Thoracic aorta (tissue), 2 donors: ENCODE measurements around the gene ADAMTS13. TPM values are rescaled to one million over a fixed set of nuclear protein-coding genes. Genes with fewer than 3 reads are reported as not detected.

ENCODE experiments used
- ATAC-seq: fragments of 150-250 bp; one replicate; pipeline ENCODE4 v1.8.0; 2017; ENCODE audit warnings: low read depth; ENCODE audit not compliant: insufficient number of reproducible peaks, low FRiP score
- DNase-seq: peaks from one replicate; pipeline ENCODE4 v3.0.0-alpha.2; 2020; ENCODE audit warnings: low spot score
- H3K27ac ChIP-seq, 2 donors: fragments of 200-600 bp; sonication (generic); 1 replicate in 1 of 2; 2 replicates in 1 of 2; pipeline ENCODE4 v1.5.1; 2016; ENCODE audit warnings: mild to moderate bottlenecking in 2 of 2, moderate library complexity in 2 of 2
- H3K27me3 ChIP-seq: fragments of 200-600 bp; sonication (generic); replicated peaks from 2 replicates; pipeline ENCODE4 v1.6.0; 2016; ENCODE audit warnings: mild to moderate bottlenecking; ENCODE audit not compliant: insufficient read depth
- H3K36me3 ChIP-seq: fragments of 200-600 bp; sonication (generic); one replicate; pipeline ENCODE4 v1.5.1; 2016
- H3K4me1 ChIP-seq, 2 donors: fragments of 200-600 bp; sonication (generic); 1 replicate in 1 of 2; 2 replicates in 1 of 2; pipeline versions ENCODE4 v1.5.1 to v1.6.0; 2016; ENCODE audit warnings: low read depth in 2 of 2, mild to moderate bottlenecking in 1 of 2; ENCODE audit not compliant: control insufficient read depth in 1 of 2
- H3K4me3 ChIP-seq: fragments of 200-600 bp; sonication (generic); 2 replicates; pipeline ENCODE4 v1.5.1; 2016; ENCODE audit warnings: mild to moderate bottlenecking
- H3K9me3 ChIP-seq: fragments of 200-600 bp; sonication (generic); 2 replicates; pipeline ENCODE4 v1.5.1; 2016
- CTCF ChIP-seq: fragments of 200-600 bp; sonication (generic); IDR thresholded peaks from one replicate; pipeline ENCODE4 v1.5.1; 2019; ENCODE audit warnings: antibody characterized with exemption
- total RNA-seq, 2 donors: library from RNA; depleted of rRNA; stranded (reverse); fragments of >200 nt; gene quantifications; one replicate each; pipeline versions ENCODE4 v1.1.0 to v1.2.3, GENCODE V29; 2016

The ADAMTS13 gene
- total RNA-seq, 2 donors from 2014 or later, result 1.3 to 6.0 TPM

- DNase-seq, result no peak
- no peaks in the 10 kb centered on the region for H3K9me3 ChIP-seq
- no peaks in the 10 kb centered on the region for H3K4me1 ChIP-seq
- no peak overlapping the region for H3K4me3 ChIP-seq
- no peak for TF ChIP-seq CTCF
- H3K27ac ChIP-seq, result no peak overlapping the region
- no peaks in the 10 kb centered on the region for H3K27me3 ChIP-seq
- no peaks in the 10 kb centered on the region for H3K36me3 ChIP-seq
- ATAC-seq, result no peak
These were observed 19.4 kb downstream of the ADAMTS13 start for GRCh38 chr9:133441571-133441970.

DNA sequence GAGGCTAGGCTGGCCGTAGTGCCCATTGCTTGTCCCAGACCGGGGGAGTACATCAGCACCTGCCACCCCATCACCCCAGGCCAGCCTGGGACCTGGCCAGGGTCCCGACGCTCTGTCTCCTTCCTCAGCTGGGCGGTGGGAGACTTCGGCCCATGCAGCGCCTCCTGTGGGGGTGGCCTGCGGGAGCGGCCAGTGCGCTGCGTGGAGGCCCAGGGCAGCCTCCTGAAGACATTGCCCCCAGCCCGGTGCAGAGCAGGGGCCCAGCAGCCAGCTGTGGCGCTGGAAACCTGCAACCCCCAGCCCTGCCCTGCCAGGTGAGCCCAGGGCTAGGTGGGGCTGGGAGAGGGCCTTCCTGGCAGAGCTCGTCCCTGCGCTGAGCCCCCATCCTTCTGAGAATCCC is 21.1 kb downstream of the ADAMTS13 start:
- ATAC-seq, result no peak
- Histone ChIP-seq H3K9me3 (no peaks in the 10 kb centered on the region), H3K4me3 (no peak overlapping the region), H3K4me1 (no peaks in the 10 kb centered on the region), H3K27ac (no peak overlapping the region), H3K27me3 (no peaks in the 10 kb centered on the region), H3K36me3 (no peaks in the 10 kb centered on the region)
- no peak for TF ChIP-seq CTCF
- DNase-seq, result no peak

GRCh38 chr9:133443982-133444381 is 21.8 kb downstream of the ADAMTS13 start:
- DNase-seq (no peak), ATAC-seq (no peak)
- Histone ChIP-seq H3K4me1 (no peaks in the 10 kb centered on the region), H3K36me3 (no peaks in the 10 kb centered on the region), H3K9me3 (no peaks in the 10 kb centered on the region), H3K4me3 (no peak overlapping the region), H3K27me3 (no peaks in the 10 kb centered on the region), H3K27ac (no peak overlapping the region)
- TF ChIP-seq CTCF, result no peak

DNA sequence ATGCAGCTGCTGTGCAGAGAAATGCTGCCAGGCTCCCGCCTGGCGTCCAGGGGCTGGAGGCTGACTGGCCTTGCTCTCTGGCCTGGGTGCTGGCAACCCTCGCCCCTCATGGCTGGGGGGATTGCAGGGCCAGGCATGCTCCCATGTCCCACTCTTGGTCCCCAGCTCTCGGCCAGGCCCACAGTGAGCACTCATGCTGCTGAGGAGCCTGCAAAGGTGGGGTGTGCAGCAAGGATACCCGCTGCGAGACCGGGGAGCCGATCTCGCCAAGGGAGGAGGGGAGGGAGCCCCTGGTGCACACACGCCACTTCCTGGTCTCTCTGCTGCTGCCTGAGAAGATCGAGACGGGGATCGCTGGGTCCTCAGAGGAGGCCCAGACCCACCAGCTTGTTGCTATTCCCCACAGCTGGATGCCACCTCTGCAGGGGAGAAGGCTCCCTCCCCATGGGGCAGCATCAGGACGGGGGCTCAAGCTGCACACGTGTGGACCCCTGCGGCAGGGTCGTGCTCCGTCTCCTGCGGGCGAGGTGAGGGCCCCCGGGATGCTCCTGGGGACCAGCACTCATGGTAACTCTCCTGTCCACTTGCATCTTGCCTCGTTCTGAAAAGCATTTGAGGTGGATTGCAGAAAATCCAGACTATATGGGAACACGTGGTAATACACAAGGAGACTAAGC is 23.3 kb downstream of the ADAMTS13 start:
- no peaks in the 10 kb centered on the region for H3K36me3 ChIP-seq
- no peak for DNase-seq
- no peak overlapping the region for H3K27ac ChIP-seq
- no peak for ATAC-seq
- no peaks in the 10 kb centered on the region for H3K27me3 ChIP-seq
- no peaks in the 10 kb centered on the region for H3K4me1 ChIP-seq
- no peak overlapping the region for H3K4me3 ChIP-seq
- TF ChIP-seq CTCF, result no peak
- no peaks in the 10 kb centered on the region for H3K9me3 ChIP-seq

DNA sequence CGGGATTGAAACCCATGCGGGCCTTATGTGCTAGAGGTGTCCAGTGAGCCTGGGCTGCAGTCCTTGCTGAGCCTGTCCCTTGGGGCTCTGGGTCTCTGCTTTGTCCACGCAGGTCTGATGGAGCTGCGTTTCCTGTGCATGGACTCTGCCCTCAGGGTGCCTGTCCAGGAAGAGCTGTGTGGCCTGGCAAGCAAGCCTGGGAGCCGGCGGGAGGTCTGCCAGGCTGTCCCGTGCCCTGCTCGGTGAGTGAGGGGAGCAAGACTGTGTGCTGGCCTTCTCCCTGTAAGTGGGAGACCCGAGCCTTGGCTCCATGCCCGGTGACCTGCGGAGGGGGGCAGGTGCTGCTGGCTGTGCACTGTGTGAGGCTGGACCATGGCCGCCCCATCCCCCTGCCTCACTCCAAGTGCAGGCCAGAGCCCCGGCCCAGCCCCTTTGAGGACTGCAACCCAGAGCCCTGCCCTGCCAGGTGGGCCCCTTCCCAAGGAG is 26.4 kb downstream of the ADAMTS13 start:
- ATAC-seq, result no peak
- no peaks in the 10 kb centered on the region for H3K4me1 ChIP-seq
- TF ChIP-seq CTCF, result no peak
- H3K27ac ChIP-seq, result no peak overlapping the region
- no peak overlapping the region for H3K4me3 ChIP-seq
- H3K36me3 ChIP-seq, result no peaks in the 10 kb centered on the region
- H3K9me3 ChIP-seq, result no peaks in the 10 kb centered on the region
- DNase-seq, result no peak
- H3K27me3 ChIP-seq, result no peaks in the 10 kb centered on the region
